Measurements from ENCODE around the gene ZNF407. TPM values are rescaled to one million over a fixed set of nuclear protein-coding genes. Genes with fewer than 3 reads are reported as not detected.

Gene ZNF407
- total RNA-seq, 1 experiment from 2014 or later, result 7.6 TPM

DNA sequence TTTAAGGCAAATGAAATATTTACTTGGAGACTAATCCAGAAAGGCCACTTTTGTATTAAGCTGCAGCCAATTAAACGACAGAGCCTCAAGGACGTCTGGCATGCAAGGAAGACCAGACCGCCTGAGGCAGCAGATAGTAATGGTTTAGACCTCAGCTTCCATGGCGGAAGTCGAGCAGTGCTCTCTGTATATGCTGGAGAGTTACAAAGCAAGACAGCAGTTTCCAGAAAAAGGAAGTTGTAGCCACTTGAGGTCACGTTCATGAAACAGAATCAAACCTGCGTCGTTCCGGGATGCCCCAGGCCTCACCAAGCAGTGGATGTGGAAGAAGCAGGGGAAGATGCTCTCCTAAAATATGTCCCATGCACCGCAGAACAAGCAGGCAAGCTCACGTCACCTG, 469.3 kb downstream of the ZNF407 start (continued):
- TF ChIP-seq, protein P1, sequence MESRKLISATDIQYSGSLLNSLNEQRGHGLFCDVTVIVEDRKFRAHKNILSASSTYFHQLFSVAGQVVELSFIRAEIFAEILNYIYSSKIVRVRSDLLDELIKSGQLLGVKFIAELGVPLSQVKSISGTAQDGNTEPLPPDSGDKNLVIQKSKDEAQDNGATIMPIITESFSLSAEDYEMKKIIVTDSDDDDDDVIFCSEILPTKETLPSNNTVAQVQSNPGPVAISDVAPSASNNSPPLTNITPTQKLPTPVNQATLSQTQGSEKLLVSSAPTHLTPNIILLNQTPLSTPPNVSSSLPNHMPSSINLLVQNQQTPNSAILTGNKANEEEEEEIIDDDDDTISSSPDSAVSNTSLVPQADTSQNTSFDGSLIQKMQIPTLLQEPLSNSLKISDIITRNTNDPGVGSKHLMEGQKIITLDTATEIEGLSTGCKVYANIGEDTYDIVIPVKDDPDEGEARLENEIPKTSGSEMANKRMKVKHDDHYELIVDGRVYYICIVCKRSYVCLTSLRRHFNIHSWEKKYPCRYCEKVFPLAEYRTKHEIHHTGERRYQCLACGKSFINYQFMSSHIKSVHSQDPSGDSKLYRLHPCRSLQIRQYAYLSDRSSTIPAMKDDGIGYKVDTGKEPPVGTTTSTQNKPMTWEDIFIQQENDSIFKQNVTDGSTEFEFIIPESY (IDR thresholded peaks at IDR 0.05; ENCODE audit: extremely low read depth, insufficient replicate concordance, low read length), result no peak
- TF ChIP-seq POLR2AphosphoS5 (IDR thresholded peaks at IDR 0.05; ENCODE audit: low read depth, low read length), result no peak
- TF ChIP-seq, protein P2, sequence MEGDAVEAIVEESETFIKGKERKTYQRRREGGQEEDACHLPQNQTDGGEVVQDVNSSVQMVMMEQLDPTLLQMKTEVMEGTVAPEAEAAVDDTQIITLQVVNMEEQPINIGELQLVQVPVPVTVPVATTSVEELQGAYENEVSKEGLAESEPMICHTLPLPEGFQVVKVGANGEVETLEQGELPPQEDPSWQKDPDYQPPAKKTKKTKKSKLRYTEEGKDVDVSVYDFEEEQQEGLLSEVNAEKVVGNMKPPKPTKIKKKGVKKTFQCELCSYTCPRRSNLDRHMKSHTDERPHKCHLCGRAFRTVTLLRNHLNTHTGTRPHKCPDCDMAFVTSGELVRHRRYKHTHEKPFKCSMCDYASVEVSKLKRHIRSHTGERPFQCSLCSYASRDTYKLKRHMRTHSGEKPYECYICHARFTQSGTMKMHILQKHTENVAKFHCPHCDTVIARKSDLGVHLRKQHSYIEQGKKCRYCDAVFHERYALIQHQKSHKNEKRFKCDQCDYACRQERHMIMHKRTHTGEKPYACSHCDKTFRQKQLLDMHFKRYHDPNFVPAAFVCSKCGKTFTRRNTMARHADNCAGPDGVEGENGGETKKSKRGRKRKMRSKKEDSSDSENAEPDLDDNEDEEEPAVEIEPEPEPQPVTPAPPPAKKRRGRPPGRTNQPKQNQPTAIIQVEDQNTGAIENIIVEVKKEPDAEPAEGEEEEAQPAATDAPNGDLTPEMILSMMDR (IDR thresholded peaks at IDR 0.05 in 2 of 3, conservative IDR thresholded peaks at IDR 0.05 in 1 of 3; ENCODE audit: borderline replicate concordance in 1 of 3, insufficient read depth in 1 of 3, low read depth in 2 of 3, low read length in 2 of 3), result no peak

DNA sequence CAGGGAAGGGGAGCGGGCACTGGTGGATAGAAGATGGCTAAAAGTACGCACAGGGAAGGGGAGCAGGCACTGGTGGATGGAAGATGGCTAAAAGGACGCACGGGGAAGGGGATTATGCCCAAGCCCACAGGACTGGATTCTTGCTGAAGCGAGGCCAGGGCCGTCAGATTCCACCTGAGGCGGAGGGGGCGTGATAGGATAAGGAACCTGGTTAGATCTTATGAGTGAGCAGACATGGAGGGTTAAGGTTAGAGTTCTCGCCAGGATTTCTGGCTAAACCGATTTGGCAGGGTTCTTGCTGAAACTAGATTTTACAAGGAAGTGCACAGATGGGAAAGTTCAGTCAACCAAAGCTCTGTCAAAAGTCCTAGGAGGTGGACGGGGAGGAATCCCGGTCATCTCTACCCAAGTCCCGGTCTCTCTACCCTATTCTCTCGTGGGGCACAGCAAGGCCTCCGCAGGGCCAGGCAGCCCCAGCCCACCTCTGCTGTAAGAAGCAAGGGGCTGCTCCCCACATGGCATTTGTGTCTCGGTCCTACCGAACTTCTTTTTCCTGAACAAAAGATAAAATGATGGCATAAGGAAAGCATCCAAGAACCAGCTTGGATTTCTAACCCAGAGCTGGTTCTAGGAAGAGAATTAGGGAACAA, 470.5 kb downstream of the ZNF407 start:
- no peak overlapping the region for H3K9ac ChIP-seq (ENCODE audit: low read length)
- ChIA-PET RAD21 (ENCODE audit: low non-redundant PET in 1 of 2, low total read pairs in 2 of 2, uncharacterized antibody in 2 of 2, unreplicated experiment in 2 of 2) (no interaction called here), CTCF (no interaction called here), POLR2A (no interaction called here)
- H3K27me3 ChIP-seq (ENCODE audit: insufficient read depth, low read length), result no peaks in the 10 kb centered on the region
- H2AFZ ChIP-seq (ENCODE audit: low read depth, low read length, poor library complexity, severe bottlenecking), result no peak overlapping the region
- H3K27ac ChIP-seq (ENCODE audit: low read depth, low read length), result no peak overlapping the region
- no peaks in the 10 kb centered on the region for H3K9me2 ChIP-seq (ENCODE audit: insufficient read depth)
- no peaks in the 10 kb centered on the region for H3K79me2 ChIP-seq (ENCODE audit: insufficient read depth, low read length)
- H3K4me2 ChIP-seq (ENCODE audit: low read length), result no peak overlapping the region
- no peak for ATAC-seq
- H3K36me3 ChIP-seq (ENCODE audit: control insufficient read depth in 1 of 2, insufficient read depth in 2 of 2, low read length in 2 of 2), result no peaks in the 10 kb centered on the region
- no peak for DNase-seq (ENCODE audit: low read depth, low spot score)
- no peak overlapping the region for H3K4me3 ChIP-seq (replicated peaks in 1 of 2; ENCODE audit: low read depth in 1 of 2, low read length in 2 of 2)
- H3K9me3 ChIP-seq (ENCODE audit: control insufficient read depth in 1 of 2, insufficient read depth in 1 of 2, low read depth in 1 of 2, low read length in 2 of 2), result no peaks in the 10 kb centered on the region
- H4K20me1 ChIP-seq (ENCODE audit: insufficient read depth), result no peaks in the 10 kb centered on the region
- BruUV-seq (replicated peaks), result no TSS peak
- TF ChIP-seq, protein P1 (IDR thresholded peaks at IDR 0.05; ENCODE audit: extremely low read depth, insufficient replicate concordance, low read length), result no peak
- intact Hi-C loops (cut with micrococcal nuclease), result no loop called here
- peaks cover 7 to 28% of the 10 kb centered on the region in 2 experiments for H3K4me1 ChIP-seq (ENCODE audit: control insufficient read depth in 1 of 2, insufficient read depth in 2 of 2, low read length in 2 of 2)
